ENCODE measurements around the gene ADRA2B. TPM values are rescaled to one million over a fixed set of nuclear protein-coding genes. Genes with fewer than 3 reads are reported as not detected.

Gene ADRA2B
- total RNA-seq (0.56 and 0.87 TPM in 2 replicates), polyA plus RNA-seq (0.66 TPM in 1 of 2 replicates, not detected in the other)

DNA sequence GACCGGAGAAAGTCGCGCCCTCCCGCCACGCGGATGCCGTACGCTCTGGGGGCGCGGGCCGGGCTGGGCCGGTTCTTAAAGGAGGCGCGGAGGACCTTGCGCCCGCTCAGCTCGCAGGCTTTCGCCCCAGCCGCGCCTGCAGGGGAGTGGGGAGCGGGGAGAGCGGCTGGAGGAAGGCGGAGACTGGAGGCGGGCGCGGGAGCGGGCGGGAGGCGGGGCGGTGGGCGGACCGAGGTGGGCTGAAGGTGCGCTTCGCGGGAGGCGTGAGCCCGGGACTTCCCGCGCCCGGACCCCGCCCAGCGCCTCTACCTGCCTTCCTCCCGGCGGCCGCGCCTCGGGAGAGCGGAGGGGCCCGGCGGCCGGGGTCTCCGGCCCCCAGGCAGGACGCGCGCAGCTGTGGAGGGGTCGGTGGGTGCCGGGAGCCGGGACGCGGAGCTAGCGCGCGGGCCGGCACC lies at the start of gene ADRA2B:
ADRA2B (minus strand) TSS at position 148 of the 455 bp plus-strand sequence. CDS start 422 bp downstream, outside the sequence.
- TF ChIP-seq EZH2 (IDR thresholded peaks at IDR 0.05; ENCODE audit: borderline replicate concordance) (no peak), EZH2phosphoT487 (IDR thresholded peaks at IDR 0.05; ENCODE audit: low read depth, severe bottlenecking, unreplicated experiment) (no peak)
- TF ChIP-seq, protein P1, sequence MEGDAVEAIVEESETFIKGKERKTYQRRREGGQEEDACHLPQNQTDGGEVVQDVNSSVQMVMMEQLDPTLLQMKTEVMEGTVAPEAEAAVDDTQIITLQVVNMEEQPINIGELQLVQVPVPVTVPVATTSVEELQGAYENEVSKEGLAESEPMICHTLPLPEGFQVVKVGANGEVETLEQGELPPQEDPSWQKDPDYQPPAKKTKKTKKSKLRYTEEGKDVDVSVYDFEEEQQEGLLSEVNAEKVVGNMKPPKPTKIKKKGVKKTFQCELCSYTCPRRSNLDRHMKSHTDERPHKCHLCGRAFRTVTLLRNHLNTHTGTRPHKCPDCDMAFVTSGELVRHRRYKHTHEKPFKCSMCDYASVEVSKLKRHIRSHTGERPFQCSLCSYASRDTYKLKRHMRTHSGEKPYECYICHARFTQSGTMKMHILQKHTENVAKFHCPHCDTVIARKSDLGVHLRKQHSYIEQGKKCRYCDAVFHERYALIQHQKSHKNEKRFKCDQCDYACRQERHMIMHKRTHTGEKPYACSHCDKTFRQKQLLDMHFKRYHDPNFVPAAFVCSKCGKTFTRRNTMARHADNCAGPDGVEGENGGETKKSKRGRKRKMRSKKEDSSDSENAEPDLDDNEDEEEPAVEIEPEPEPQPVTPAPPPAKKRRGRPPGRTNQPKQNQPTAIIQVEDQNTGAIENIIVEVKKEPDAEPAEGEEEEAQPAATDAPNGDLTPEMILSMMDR (IDR thresholded peaks at IDR 0.05; ENCODE audit: poor library complexity), result no peak
- WGBS (ENCODE audit: low lambda C conversion rate, missing lambda C conversion rate), result under 1% methylated on average over 23 of the region's 64 CpGs
- peak; percentile 91 for DNase-seq (ENCODE audit: low spot score)
- no peaks in the 10 kb centered on the region for H3K36me3 ChIP-seq (replicated peaks; ENCODE audit: insufficient read depth, low read depth)
- H3K4me3 ChIP-seq, result peak within 1 kb of the TSS; percentile 53
- no peaks in the 10 kb centered on the region for H4K20me1 ChIP-seq (ENCODE audit: insufficient read depth, poor library complexity, severe bottlenecking)
- peak within 1 kb of the TSS; percentile 97 for H3K4me2 ChIP-seq
- H3K27me3 ChIP-seq, result peaks cover 19% of the 10 kb centered on the region
- H3K79me2 ChIP-seq, result no peaks in the 10 kb centered on the region
- no peaks in the 10 kb centered on the region for H3K9me3 ChIP-seq (ENCODE audit: low read depth)
- peaks cover 4% of the 10 kb centered on the region for H3K4me1 ChIP-seq (ENCODE audit: insufficient read depth)
- H3K27ac ChIP-seq, result no peak within 1 kb of the TSS
- H2AFZ ChIP-seq, result peak within 1 kb of the TSS; percentile 73
- no peaks in the 10 kb centered on the region for H3K9me2 ChIP-seq (replicated peaks; ENCODE audit: insufficient read depth)

DNA sequence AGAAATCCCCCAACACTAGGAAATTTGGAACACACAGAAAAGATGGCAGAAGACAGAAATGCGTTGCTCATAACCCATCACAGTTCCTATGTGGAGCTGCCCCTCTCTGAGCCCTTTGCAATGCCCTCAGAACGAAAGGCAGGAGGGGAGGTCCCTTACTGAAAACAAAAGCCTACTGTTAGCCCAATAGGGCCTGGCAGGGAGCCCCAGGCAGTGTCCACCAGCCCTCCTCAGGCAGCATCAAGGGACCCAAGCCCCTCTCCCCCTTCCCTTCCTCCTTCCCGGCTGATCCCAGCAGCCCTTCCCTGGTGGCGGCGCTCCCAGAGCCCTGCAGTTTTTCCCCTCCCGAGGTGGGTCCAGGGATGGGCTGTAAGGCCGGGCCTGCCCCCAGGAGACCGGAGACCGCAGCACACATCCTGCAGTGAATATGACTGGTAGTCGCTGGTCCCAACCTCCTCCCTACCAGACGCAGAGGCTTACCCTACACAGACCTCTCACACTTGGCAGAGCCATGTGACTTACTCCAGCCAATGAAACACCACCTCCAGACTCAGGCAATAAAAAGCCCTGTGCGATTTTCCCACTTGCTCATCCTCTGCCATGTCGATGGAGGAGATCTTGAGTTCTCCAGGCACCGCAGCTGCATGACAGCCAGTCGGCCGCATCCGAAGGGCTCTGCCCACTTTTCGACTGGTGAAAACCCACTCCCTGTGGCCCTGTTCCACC lies 48.3 kb upstream of the ADRA2B start:
- H3K4me2 ChIP-seq, result no peak overlapping the region
- no peak overlapping the region for H3K4me3 ChIP-seq
- no peaks in the 10 kb centered on the region for H3K9me2 ChIP-seq (replicated peaks; ENCODE audit: insufficient read depth)
- H3K27me3 ChIP-seq, result no peaks in the 10 kb centered on the region
- no peaks in the 10 kb centered on the region for H3K4me1 ChIP-seq (ENCODE audit: insufficient read depth)
- no peaks in the 10 kb centered on the region for H3K79me2 ChIP-seq
- H3K36me3 ChIP-seq (replicated peaks; ENCODE audit: insufficient read depth, low read depth), result no peaks in the 10 kb centered on the region
- no peak for DNase-seq (ENCODE audit: low spot score)
- H3K27ac ChIP-seq, result no peak overlapping the region
- WGBS (ENCODE audit: low lambda C conversion rate, missing lambda C conversion rate), result 79% methylated on average over 18 of the region's 18 CpGs
- no peaks in the 10 kb centered on the region for H3K9me3 ChIP-seq (ENCODE audit: low read depth)
- TF ChIP-seq EZH2phosphoT487 (IDR thresholded peaks at IDR 0.05; ENCODE audit: low read depth, severe bottlenecking, unreplicated experiment) (no peak), EZH2 (IDR thresholded peaks at IDR 0.05; ENCODE audit: borderline replicate concordance) (no peak)
- TF ChIP-seq, protein P1 (IDR thresholded peaks at IDR 0.05; ENCODE audit: poor library complexity), result no peak
- no peak overlapping the region for H2AFZ ChIP-seq
- no peaks in the 10 kb centered on the region for H4K20me1 ChIP-seq (ENCODE audit: insufficient read depth, poor library complexity, severe bottlenecking)

DNA sequence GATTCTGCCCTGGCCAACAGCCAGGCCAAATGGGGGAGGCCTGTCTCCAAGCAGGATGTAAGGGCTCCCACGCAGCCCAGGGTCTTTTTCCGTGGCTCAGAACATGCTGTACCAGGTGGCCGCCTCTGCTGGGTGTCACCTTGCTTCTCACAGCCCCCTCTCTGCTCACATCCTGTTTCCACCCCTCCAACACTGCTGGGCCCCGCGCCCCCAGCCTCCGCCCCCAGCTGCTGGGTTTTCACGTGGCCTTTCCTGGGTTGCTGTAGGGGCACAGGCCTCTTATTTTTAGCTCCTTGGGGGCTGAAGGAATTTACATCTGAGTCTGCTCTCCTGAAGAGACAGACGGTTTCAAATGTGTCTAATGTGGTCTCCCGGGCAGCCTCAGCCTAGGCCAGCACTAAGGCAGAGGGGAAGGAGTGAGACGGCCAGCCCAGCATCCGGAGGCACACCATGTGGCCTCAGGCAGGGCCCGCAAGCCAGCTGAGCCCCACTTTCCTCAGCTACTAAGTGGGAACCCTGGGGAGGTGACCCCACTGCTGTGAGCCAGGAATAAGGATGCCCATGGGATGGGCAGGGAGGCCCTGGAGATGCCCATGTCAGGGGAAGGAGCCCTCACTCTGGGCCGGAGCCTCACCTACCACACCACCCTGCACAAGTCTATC lies 47.5 kb upstream of the ADRA2B start:
- Histone ChIP-seq H3K9me3 (ENCODE audit: low read depth) (no peaks in the 10 kb centered on the region), H3K4me3 (no peak overlapping the region), H3K27ac (no peak overlapping the region), H2AFZ (no peak overlapping the region), H3K79me2 (no peaks in the 10 kb centered on the region), H3K36me3 (replicated peaks; ENCODE audit: insufficient read depth, low read depth) (no peaks in the 10 kb centered on the region), H3K9me2 (replicated peaks; ENCODE audit: insufficient read depth) (no peaks in the 10 kb centered on the region), H3K27me3 (no peaks in the 10 kb centered on the region), H3K4me2 (no peak overlapping the region), H3K4me1 (ENCODE audit: insufficient read depth) (no peaks in the 10 kb centered on the region), H4K20me1 (ENCODE audit: insufficient read depth, poor library complexity, severe bottlenecking) (no peaks in the 10 kb centered on the region)
- TF ChIP-seq, protein P1 (IDR thresholded peaks at IDR 0.05; ENCODE audit: poor library complexity), result no peak
- TF ChIP-seq EZH2phosphoT487 (IDR thresholded peaks at IDR 0.05; ENCODE audit: low read depth, severe bottlenecking, unreplicated experiment), result no peak
- no peak for DNase-seq (ENCODE audit: low spot score)
- 75% methylated on average over 13 of the region's 13 CpGs for WGBS (ENCODE audit: low lambda C conversion rate, missing lambda C conversion rate)
